SK-N-SH (cell line): ENCODE data around the gene TMEM184B.

Experiments used
- CHD2 ChIP-seq: fragments of 150-350 bp; IDR thresholded peaks from 2 replicates; pipeline ENCODE4 v1.6.1; 2018; ENCODE audit warnings: low read length; ENCODE audit not compliant: partially characterized antibody
- CTCF ChIP-seq: fragments of 200-600 bp; sonication (generic); IDR thresholded peaks from 2 replicates; pipeline ENCODE4 v1.6.1; 2017; ENCODE audit warnings: antibody characterized with exemption, mild to moderate bottlenecking, moderate library complexity
- FOXM1 ChIP-seq: IDR thresholded peaks from 2 replicates; pipeline ENCODE4 v1.4.0; 2012; ENCODE audit warnings: low read depth, mild to moderate bottlenecking
- GABPA ChIP-seq: IDR thresholded peaks from 2 replicates; pipeline ENCODE4 v1.4.0; 2012; ENCODE audit warnings: low read depth, mild to moderate bottlenecking
- MAX ChIP-seq: IDR thresholded peaks from 2 replicates; pipeline ENCODE4 v1.4.0; 2012; ENCODE audit warnings: low read depth
- MXI1 ChIP-seq: IDR thresholded peaks from 2 replicates; pipeline ENCODE4 v1.6.1; 2012; ENCODE audit warnings: mild to moderate bottlenecking, low read depth, low read length, improper control_type of control experiment
- POLR2AphosphoS5 ChIP-seq: IDR thresholded peaks from 2 replicates; pipeline ENCODE4 v1.6.1; 2012; ENCODE audit warnings: low read depth, low read length
- REST ChIP-seq: IDR thresholded peaks from 2 replicates; pipeline ENCODE4 v1.6.1; 2012; ENCODE audit warnings: mild to moderate bottlenecking, low read depth, low read length, moderate library complexity
- SIN3A ChIP-seq: IDR thresholded peaks from 2 replicates; pipeline ENCODE4 v1.6.1; 2012; ENCODE audit warnings: low read depth, mild to moderate bottlenecking, low read length, moderate library complexity, borderline replicate concordance
- TEAD4 ChIP-seq: IDR thresholded peaks from 2 replicates; pipeline ENCODE4 v1.4.0; 2012; ENCODE audit warnings: mild to moderate bottlenecking, borderline replicate concordance; ENCODE audit not compliant: insufficient read depth
- USF2 ChIP-seq: fragments of 150-350 bp; IDR thresholded peaks from 2 replicates; pipeline ENCODE4 v1.6.1; 2017; ENCODE audit warnings: antibody characterized with exemption, low read length, low read depth, borderline replicate concordance

- TF ChIP-seq FOXM1 (no peak), REST (no peak), MAX (no peak), CTCF (no peak), TEAD4 (no peak), USF2 (no peak), SIN3A (no peak), MXI1 (no peak), POLR2AphosphoS5 (no peak), CHD2 (no peak), GABPA (no peak)
These were observed 36.0 kb downstream of the TMEM184B start for GRCh38 chr22:38236786-38237185.
